Activated naive CD8-positive, alpha-beta T cell (primary cell): ENCODE measurements around the gene RHOB.
"Not testable (repeated sequence)": the region's sequence is repeated elsewhere in the genome, so short reads cannot be mapped to it uniquely, and the experiment has no call there.

Source experiments
- H3K27ac Mint-ChIP-seq: one replicate; pipeline ENCODE4 v1.8.0; 2021; ENCODE audit warnings: mixed read lengths
- H3K27me3 Mint-ChIP-seq: one replicate; pipeline ENCODE4 v1.8.0; 2021; ENCODE audit warnings: mixed read lengths
- H3K36me3 Mint-ChIP-seq: one replicate; pipeline ENCODE4 v1.8.0; 2021; ENCODE audit warnings: mixed read lengths
- H3K4me1 Mint-ChIP-seq: one replicate; pipeline ENCODE4 v1.8.0; 2021; ENCODE audit warnings: low read depth, mixed read lengths
- H3K4me3 Mint-ChIP-seq: one replicate; pipeline ENCODE4 v1.8.0; 2021; ENCODE audit warnings: mild to moderate bottlenecking, mixed read lengths
- H3K9me3 Mint-ChIP-seq: one replicate; pipeline ENCODE4 v1.8.0; 2021; ENCODE audit warnings: low read depth, mixed read lengths

RHOB gene

DNA sequence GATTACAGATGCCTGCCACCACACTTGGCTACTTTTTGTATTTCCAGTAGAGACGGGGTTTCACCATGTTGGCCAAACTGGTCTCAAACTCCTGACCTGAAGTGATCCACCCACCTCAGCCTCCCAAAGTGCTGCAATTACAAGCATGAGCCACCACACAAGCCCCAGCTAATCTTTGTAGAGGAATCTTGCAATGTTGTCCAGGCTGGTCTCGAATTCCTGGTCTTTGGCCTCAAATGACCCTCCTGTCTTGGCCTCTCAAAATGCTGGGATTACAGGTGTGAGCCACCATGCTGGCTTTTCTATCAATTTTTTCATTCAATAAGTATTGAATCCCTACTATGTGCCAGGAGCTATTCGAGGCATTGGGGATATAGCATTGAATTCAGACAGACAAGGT, 46.2 kb downstream of the RHOB start:
- H3K9me3 Mint-ChIP-seq, H3K36me3 Mint-ChIP-seq: not testable (repeated sequence)

DNA sequence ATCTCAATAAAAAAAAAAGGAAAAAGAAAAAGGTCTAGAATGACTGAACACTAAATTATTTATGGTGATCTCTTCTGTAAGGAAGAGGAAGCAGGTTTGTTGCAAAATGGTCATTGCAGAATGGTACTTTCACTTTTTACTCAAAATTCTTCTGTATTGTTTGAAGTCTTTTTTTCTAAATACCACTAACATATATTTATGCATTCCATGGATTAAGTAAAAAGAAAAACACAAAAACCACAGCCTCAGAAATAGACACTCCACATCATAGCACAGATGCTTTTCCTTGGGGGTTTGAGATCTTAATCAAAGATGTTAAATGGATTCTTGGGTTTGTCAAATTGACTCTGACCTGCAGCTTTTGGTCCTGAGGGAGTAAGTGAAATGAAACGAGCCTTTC, 47.4 kb downstream of the RHOB start:
- H3K4me1 Mint-ChIP-seq: no peaks in the 10 kb centered on the region
- no peaks in the 10 kb centered on the region for H3K9me3 Mint-ChIP-seq
- H3K27me3 Mint-ChIP-seq: no peaks in the 10 kb centered on the region
- H3K36me3 Mint-ChIP-seq: no peaks in the 10 kb centered on the region
- no peak overlapping the region for H3K4me3 Mint-ChIP-seq
- no peak overlapping the region for H3K27ac Mint-ChIP-seq

More for the DNA sequence above, 46.2 kb downstream of the RHOB start:
- H3K27ac Mint-ChIP-seq, H3K27me3 Mint-ChIP-seq, H3K4me3 Mint-ChIP-seq, H3K4me1 Mint-ChIP-seq: not testable (repeated sequence)

DNA sequence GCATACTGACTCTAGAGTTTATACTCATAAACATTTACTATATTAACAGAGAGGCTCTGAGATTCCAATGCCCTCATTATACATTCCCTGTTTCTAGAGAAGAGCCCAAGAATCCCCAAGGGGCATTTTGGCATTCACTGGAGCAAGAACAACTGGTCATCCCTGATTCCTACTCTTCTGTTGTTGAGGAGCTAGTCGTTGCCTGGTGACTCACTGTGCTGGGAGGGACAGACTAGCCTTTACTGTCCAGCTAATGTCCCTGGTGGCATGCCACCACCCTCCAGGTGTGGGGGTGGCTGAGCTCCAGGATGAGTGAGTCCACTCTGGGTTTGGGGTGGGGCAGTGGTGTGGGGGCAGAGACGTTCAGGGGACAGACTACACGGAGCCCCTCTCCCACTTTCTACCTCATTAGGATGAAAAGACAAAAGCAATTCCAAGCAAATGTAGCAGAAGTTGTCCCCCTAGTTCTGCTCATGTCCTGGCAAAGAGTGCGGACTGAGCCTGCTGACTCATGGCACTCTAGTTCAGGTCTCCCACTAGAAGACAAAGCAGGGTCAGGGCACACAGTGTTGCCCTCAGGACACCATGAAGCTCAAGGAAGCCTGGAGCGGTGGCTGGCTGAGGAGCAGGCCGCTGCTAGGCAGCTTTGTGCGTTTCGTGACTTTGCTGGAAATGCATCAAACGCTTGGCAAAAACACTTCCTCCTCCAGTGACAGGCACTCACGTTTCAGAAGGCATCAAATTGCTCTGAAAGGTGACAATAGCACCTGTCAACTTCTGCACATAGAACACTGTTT, 49.4 kb downstream of the RHOB start:
- Mint-ChIP-seq H3K4me3 (no peak overlapping the region), H3K27me3 (no peaks in the 10 kb centered on the region), H3K9me3 (no peaks in the 10 kb centered on the region), H3K4me1 (no peaks in the 10 kb centered on the region), H3K27ac (no peak overlapping the region), H3K36me3 (no peaks in the 10 kb centered on the region)

DNA sequence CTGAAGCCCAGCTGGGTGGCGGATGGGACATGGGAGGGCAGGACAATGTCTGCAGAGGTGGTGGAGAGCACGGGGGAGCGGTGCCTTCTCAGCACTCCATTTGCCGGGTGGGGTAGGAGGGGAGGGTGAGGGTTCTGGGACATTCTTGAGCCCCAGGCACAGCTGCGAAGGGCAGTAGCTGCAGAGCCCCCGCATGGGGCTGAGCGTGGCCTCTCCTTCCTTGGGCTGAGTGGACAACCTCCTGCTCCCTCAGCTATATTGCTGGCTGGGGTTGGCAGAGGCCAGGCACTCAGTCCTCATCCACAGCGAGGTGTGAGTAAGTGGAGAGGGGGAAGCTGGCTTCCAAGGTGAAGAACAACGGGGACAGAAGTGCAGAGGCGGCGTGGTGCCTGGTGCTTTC, 50.1 kb downstream of the RHOB start:
- no peaks in the 10 kb centered on the region for H3K9me3 Mint-ChIP-seq
- H3K27me3 Mint-ChIP-seq: no peaks in the 10 kb centered on the region
- H3K4me3 Mint-ChIP-seq: no peak overlapping the region
- no peaks in the 10 kb centered on the region for H3K4me1 Mint-ChIP-seq
- H3K27ac Mint-ChIP-seq: no peak overlapping the region
- no peaks in the 10 kb centered on the region for H3K36me3 Mint-ChIP-seq
